Measurements from ENCODE around the gene HBS1L.

HBS1L gene

GRCh38 chr6:135033238-135033637, 21.4 kb downstream of the HBS1L start:
- no peak for FAIRE-seq

GRCh38 chr6:135030532-135031178, 24.0 kb downstream of the HBS1L start:
- FAIRE-seq = no peak

GRCh38 chr6:135030056-135030473, 24.6 kb downstream of the HBS1L start:
- no peak for FAIRE-seq

GRCh38 chr6:135025775-135026174, 28.8 kb downstream of the HBS1L start:
- FAIRE-seq = no peak

GRCh38 chr6:135025175-135025574, 29.4 kb downstream of the HBS1L start:
- FAIRE-seq = no peak

GRCh38 chr6:135022050-135022697, 32.4 kb downstream of the HBS1L start:
- no peak for FAIRE-seq

GRCh38 chr6:135021310-135022049, 33.1 kb downstream of the HBS1L start:
- no peak for FAIRE-seq

GRCh38 chr6:135018941-135019340, 35.7 kb downstream of the HBS1L start:
- no peak for FAIRE-seq

- no peak for FAIRE-seq
Measured at GRCh38 chr6:135018052-135018451, 36.6 kb downstream of the HBS1L start.

- FAIRE-seq = no peak
Measured at GRCh38 chr6:135014353-135014832, 40.2 kb downstream of the HBS1L start.

- no peak for FAIRE-seq
Measured at GRCh38 chr6:135013211-135013610, 41.4 kb downstream of the HBS1L start.

GRCh38 chr6:135012764-135013163, 41.9 kb downstream of the HBS1L start:
- FAIRE-seq = no peak

GRCh38 chr6:135012349-135012748, 42.3 kb downstream of the HBS1L start:
- FAIRE-seq = no peak

GRCh38 chr6:135008941-135009290, 45.7 kb downstream of the HBS1L start:
- FAIRE-seq = no peak

- FAIRE-seq = no peak
Measured at GRCh38 chr6:135008072-135008940, 46.3 kb downstream of the HBS1L start.

GRCh38 chr6:135006386-135006914, 48.2 kb downstream of the HBS1L start:
- no peak for FAIRE-seq

- FAIRE-seq = no peak
Measured at GRCh38 chr6:135004399-135004798, 50.2 kb downstream of the HBS1L start.

- no peak for FAIRE-seq
Measured at GRCh38 chr6:135002974-135003703, 51.5 kb downstream of the HBS1L start.

- peak; percentile 83 for FAIRE-seq
Measured at GRCh38 chr6:135002229-135002844, 52.3 kb downstream of the HBS1L start.

- FAIRE-seq = no peak
Measured at GRCh38 chr6:134999107-134999506, 55.5 kb downstream of the HBS1L start.
